Neural cell (in vitro differentiated cells): ENCODE results near the gene LOXHD1.

Source experiments
- EP300 ChIP-seq: fragments of 450-650 bp; conservative IDR thresholded peaks from 2 replicates; pipeline ENCODE4 v1.6.1; 2014; ENCODE audit warnings: antibody characterized with exemption, mild to moderate bottlenecking, moderate library complexity; ENCODE audit not compliant: poor library complexity, severe bottlenecking
- EZH2 ChIP-seq: fragments of 200-600, 300-800 bp; shearing (Covaris generic), sonication (generic); IDR thresholded peaks from 2 replicates; pipeline ENCODE4 v1.6.1; 2014; ENCODE audit warnings: antibody characterized with exemption, low read length, borderline replicate concordance, mild to moderate bottlenecking; ENCODE audit not compliant: insufficient read depth, poor library complexity, severe bottlenecking
- MXI1 ChIP-seq: fragments of 450-650 bp; conservative IDR thresholded peaks from 2 replicates; pipeline ENCODE4 v1.6.1; 2014; ENCODE audit warnings: antibody characterized with exemption, mild to moderate bottlenecking; ENCODE audit not compliant: poor library complexity, severe bottlenecking
- POLR2AphosphoS5 ChIP-seq: IDR thresholded peaks from 2 replicates; pipeline ENCODE4 v1.6.1; 2012
- RAD21 ChIP-seq: fragments of 450-650 bp; conservative IDR thresholded peaks from 2 replicates; pipeline ENCODE4 v1.6.1; 2014; ENCODE audit warnings: antibody characterized with exemption, mild to moderate bottlenecking, moderate library complexity
- SMC3 ChIP-seq: fragments of 450-650 bp; conservative IDR thresholded peaks from 2 replicates; pipeline ENCODE4 v1.6.1; 2014; ENCODE audit warnings: antibody characterized with exemption, mild to moderate bottlenecking, moderate library complexity; ENCODE audit not compliant: poor library complexity
- TAF1 ChIP-seq: IDR thresholded peaks from 2 replicates; pipeline ENCODE4 v1.6.1; 2012; ENCODE audit warnings: low read depth
- TF ChIP-seq, protein P1 (sequence below): fragments of 450-650 bp; IDR thresholded peaks from 2 replicates; pipeline ENCODE4 v1.5.1; 2014; ENCODE audit warnings: antibody characterized with exemption, mild to moderate bottlenecking, moderate library complexity; ENCODE audit not compliant: poor library complexity, severe bottlenecking
- TF ChIP-seq, protein P2 (sequence below): IDR thresholded peaks from 2 replicates; pipeline ENCODE4 v1.6.1; 2012; ENCODE audit warnings: borderline replicate concordance

DNA sequence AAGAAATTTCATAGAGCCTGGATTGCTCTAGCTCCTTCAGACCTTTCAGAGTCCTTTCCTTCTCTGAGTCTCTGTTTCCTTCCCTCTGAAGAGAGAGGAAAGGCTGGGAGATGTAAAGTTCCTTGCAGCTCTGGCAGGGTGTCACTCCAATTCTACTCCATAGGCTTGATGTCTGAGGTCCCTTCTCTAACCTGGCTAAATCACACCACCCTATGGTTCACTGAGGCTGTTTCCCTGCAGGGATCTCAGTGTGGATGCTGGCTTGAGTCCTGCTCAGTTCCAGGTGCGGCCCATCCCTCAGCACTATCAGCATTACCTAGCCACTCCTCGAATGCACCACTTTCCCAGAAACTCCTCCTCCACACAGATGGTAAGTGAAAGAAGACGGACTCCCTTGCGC, 209.7 kb downstream of the LOXHD1 start:
- TF ChIP-seq, protein P1, sequence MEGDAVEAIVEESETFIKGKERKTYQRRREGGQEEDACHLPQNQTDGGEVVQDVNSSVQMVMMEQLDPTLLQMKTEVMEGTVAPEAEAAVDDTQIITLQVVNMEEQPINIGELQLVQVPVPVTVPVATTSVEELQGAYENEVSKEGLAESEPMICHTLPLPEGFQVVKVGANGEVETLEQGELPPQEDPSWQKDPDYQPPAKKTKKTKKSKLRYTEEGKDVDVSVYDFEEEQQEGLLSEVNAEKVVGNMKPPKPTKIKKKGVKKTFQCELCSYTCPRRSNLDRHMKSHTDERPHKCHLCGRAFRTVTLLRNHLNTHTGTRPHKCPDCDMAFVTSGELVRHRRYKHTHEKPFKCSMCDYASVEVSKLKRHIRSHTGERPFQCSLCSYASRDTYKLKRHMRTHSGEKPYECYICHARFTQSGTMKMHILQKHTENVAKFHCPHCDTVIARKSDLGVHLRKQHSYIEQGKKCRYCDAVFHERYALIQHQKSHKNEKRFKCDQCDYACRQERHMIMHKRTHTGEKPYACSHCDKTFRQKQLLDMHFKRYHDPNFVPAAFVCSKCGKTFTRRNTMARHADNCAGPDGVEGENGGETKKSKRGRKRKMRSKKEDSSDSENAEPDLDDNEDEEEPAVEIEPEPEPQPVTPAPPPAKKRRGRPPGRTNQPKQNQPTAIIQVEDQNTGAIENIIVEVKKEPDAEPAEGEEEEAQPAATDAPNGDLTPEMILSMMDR: no peak
- TF ChIP-seq TAF1 (no peak), POLR2AphosphoS5 (no peak), EP300 (no peak), MXI1 (no peak), EZH2 (no peak), RAD21 (no peak), SMC3 (no peak)
- TF ChIP-seq, protein P2, sequence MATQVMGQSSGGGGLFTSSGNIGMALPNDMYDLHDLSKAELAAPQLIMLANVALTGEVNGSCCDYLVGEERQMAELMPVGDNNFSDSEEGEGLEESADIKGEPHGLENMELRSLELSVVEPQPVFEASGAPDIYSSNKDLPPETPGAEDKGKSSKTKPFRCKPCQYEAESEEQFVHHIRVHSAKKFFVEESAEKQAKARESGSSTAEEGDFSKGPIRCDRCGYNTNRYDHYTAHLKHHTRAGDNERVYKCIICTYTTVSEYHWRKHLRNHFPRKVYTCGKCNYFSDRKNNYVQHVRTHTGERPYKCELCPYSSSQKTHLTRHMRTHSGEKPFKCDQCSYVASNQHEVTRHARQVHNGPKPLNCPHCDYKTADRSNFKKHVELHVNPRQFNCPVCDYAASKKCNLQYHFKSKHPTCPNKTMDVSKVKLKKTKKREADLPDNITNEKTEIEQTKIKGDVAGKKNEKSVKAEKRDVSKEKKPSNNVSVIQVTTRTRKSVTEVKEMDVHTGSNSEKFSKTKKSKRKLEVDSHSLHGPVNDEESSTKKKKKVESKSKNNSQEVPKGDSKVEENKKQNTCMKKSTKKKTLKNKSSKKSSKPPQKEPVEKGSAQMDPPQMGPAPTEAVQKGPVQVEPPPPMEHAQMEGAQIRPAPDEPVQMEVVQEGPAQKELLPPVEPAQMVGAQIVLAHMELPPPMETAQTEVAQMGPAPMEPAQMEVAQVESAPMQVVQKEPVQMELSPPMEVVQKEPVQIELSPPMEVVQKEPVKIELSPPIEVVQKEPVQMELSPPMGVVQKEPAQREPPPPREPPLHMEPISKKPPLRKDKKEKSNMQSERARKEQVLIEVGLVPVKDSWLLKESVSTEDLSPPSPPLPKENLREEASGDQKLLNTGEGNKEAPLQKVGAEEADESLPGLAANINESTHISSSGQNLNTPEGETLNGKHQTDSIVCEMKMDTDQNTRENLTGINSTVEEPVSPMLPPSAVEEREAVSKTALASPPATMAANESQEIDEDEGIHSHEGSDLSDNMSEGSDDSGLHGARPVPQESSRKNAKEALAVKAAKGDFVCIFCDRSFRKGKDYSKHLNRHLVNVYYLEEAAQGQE: no peak
